ENCODE data around the gene ECI1.

- no peak for TF ChIP-seq EP300 (IDR thresholded peaks at IDR 0.05; ENCODE audit: borderline replicate concordance)
- TF ChIP-seq EGR1 (IDR thresholded peaks at IDR 0.05), result no peak
- TF ChIP-seq RAD21 (IDR thresholded peaks at IDR 0.05; ENCODE audit: low read depth), result no peak
- TF ChIP-seq ZBTB7A (IDR thresholded peaks at IDR 0.05; ENCODE audit: low read depth), result no peak; the same call in 1 of the 2 replicates
- no peak; the same call in 1 of the 2 replicates for TF ChIP-seq TCF12 (IDR thresholded peaks at IDR 0.05; ENCODE audit: low read depth)
- TF ChIP-seq REST (IDR thresholded peaks at IDR 0.05; ENCODE audit: low read depth), result no peak
Observed at GRCh38 chr16:2250652-2251295, 613 bp downstream of the ECI1 start.
